ENCODE results near the gene MEF2C. TPM values are rescaled to one million over a fixed set of nuclear protein-coding genes. Genes with fewer than 3 reads are reported as not detected.

The MEF2C gene
- total RNA-seq, 1 experiment from 2014 or later, result 13.0 TPM

DNA sequence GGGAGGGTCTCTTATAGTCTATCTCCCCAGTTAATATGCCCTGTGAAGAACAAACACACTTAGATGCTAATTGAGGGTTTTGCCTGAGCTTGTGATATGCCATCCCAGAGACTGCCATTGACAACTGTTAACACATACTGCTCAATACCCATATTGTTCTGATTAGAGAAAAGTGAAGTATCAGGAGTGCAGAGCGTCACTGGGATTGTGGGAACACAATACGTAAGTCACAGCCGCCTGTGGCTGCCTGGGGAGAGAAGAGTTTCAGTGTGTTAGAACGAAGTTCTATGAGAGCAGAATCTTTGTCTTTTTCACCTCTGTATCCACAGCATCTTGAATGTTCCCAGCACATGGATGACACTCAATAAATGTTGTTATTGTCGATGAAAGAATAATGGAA, 110.2 kb downstream of the MEF2C start:
- Histone ChIP-seq H3K79me2 (ENCODE audit: insufficient read depth, low read length) (no peaks in the 10 kb centered on the region), H3K9ac (ENCODE audit: low read length) (no peak overlapping the region), H3K9me2 (ENCODE audit: insufficient read depth) (no peaks in the 10 kb centered on the region), H3K36me3 (ENCODE audit: control insufficient read depth in 1 of 2, insufficient read depth in 2 of 2, low read length in 2 of 2) (no peaks in the 10 kb centered on the region), H4K20me1 (ENCODE audit: insufficient read depth) (no peaks in the 10 kb centered on the region), H3K4me1 (ENCODE audit: control insufficient read depth in 1 of 2, insufficient read depth in 2 of 2, low read length in 2 of 2) (no peaks in the 10 kb centered on the region), H3K4me2 (ENCODE audit: low read length) (no peak overlapping the region), H3K4me3 (replicated peaks in 1 of 2; ENCODE audit: low read depth in 1 of 2, low read length in 2 of 2) (no peak overlapping the region), H3K27ac (ENCODE audit: low read depth, low read length) (no peak overlapping the region), H3K9me3 (ENCODE audit: control insufficient read depth in 1 of 2, insufficient read depth in 1 of 2, low read depth in 1 of 2, low read length in 2 of 2) (no peaks in the 10 kb centered on the region), H3K27me3 (ENCODE audit: insufficient read depth, low read length) (no peaks in the 10 kb centered on the region), H2AFZ (ENCODE audit: low read depth, low read length, poor library complexity, severe bottlenecking) (no peak overlapping the region)
- POLR2A ChIA-PET, result no interaction called here
- CTCF ChIA-PET, result no interaction called here
- TF ChIP-seq YY1 (IDR thresholded peaks at IDR 0.05; ENCODE audit: extremely low read depth, insufficient replicate concordance, low read depth, low read length), result no peak
- no peak for TF ChIP-seq ZFX (IDR thresholded peaks at IDR 0.05)
- no peak for TF ChIP-seq EZH2 (IDR thresholded peaks at IDR 0.05)
- no peak for TF ChIP-seq POLR2AphosphoS5 (IDR thresholded peaks at IDR 0.05; ENCODE audit: low read depth, low read length)
- TF ChIP-seq, protein P1, sequence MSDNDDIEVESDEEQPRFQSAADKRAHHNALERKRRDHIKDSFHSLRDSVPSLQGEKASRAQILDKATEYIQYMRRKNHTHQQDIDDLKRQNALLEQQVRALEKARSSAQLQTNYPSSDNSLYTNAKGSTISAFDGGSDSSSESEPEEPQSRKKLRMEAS (IDR thresholded peaks at IDR 0.05), result no peak
- no peak for TF ChIP-seq ELF1 (IDR thresholded peaks at IDR 0.05; ENCODE audit: borderline replicate concordance, low read depth)
- TF ChIP-seq FOSL1 (IDR thresholded peaks at IDR 0.05; ENCODE audit: low read depth), result no peak
- no TSS peak for BruUV-seq (replicated peaks)
- DNase-seq (ENCODE audit: low read depth, low spot score), result no peak
- intact Hi-C loops (cut with micrococcal nuclease), result no loop called here
- ATAC-seq, result no peak
- RAD21 ChIA-PET (ENCODE audit: low non-redundant PET in 1 of 2, low total read pairs in 2 of 2, uncharacterized antibody in 2 of 2, unreplicated experiment in 2 of 2), result no interaction called here

DNA sequence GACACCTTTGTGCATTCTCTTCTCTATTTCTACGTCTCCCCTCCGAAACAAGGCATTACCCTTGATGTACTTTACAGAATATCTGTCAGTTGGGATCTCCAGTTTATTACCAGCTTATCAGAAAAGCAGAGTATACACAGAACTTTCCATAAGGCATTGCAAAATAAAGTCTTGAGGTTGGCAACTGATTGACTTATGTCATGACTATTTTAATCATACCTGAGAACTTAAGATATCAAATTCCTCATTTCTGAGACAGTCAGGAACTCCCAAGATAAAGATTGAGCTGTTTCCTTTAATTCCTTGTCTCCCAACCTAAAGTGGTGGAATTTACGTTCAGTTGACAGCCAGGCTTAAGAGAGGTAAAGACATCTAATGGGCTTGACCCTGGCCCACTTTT, 110.9 kb downstream of the MEF2C start:
- TF ChIP-seq EZH2 (IDR thresholded peaks at IDR 0.05) (no peak), EGR1 (IDR thresholded peaks at IDR 0.05; ENCODE audit: low read depth) (no peak), POLR2A (IDR thresholded peaks at IDR 0.05; ENCODE audit: borderline replicate concordance, extremely low read depth, insufficient read depth, insufficient read length) (no peak), ZNF274 (IDR thresholded peaks at IDR 0.05; ENCODE audit: low read depth, low read length) (no peak), SP1 (IDR thresholded peaks at IDR 0.05; ENCODE audit: low read depth) (no peak), SRF (IDR thresholded peaks at IDR 0.05; ENCODE audit: low read depth) (no peak), EZH2phosphoT487 (IDR thresholded peaks at IDR 0.05; ENCODE audit: borderline replicate concordance) (no peak), RAD21 (IDR thresholded peaks at IDR 0.05; ENCODE audit: low read depth) (no peak), YY1 (IDR thresholded peaks at IDR 0.05; ENCODE audit: extremely low read depth, insufficient replicate concordance, low read depth, low read length) (no peak), JUND (IDR thresholded peaks at IDR 0.05) (no peak), CEBPB (IDR thresholded peaks at IDR 0.05; ENCODE audit: low read depth) (no peak), POLR2AphosphoS5 (IDR thresholded peaks at IDR 0.05; ENCODE audit: low read depth, low read length) (no peak)
- TF ChIP-seq, protein P2, sequence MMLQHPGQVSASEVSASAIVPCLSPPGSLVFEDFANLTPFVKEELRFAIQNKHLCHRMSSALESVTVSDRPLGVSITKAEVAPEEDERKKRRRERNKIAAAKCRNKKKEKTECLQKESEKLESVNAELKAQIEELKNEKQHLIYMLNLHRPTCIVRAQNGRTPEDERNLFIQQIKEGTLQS (IDR thresholded peaks at IDR 0.05), result no peak
- TF ChIP-seq, protein P3, sequence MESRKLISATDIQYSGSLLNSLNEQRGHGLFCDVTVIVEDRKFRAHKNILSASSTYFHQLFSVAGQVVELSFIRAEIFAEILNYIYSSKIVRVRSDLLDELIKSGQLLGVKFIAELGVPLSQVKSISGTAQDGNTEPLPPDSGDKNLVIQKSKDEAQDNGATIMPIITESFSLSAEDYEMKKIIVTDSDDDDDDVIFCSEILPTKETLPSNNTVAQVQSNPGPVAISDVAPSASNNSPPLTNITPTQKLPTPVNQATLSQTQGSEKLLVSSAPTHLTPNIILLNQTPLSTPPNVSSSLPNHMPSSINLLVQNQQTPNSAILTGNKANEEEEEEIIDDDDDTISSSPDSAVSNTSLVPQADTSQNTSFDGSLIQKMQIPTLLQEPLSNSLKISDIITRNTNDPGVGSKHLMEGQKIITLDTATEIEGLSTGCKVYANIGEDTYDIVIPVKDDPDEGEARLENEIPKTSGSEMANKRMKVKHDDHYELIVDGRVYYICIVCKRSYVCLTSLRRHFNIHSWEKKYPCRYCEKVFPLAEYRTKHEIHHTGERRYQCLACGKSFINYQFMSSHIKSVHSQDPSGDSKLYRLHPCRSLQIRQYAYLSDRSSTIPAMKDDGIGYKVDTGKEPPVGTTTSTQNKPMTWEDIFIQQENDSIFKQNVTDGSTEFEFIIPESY (IDR thresholded peaks at IDR 0.05; ENCODE audit: extremely low read depth, insufficient replicate concordance, low read length), result no peak
- CTCF ChIA-PET, result no interaction called here
- H3K4me1 ChIP-seq (ENCODE audit: control insufficient read depth in 1 of 2, insufficient read depth in 2 of 2, low read length in 2 of 2), result no peaks in the 10 kb centered on the region
- H3K9me2 ChIP-seq (ENCODE audit: insufficient read depth), result no peaks in the 10 kb centered on the region
- ATAC-seq (no peak), DNase-seq (ENCODE audit: low read depth, low spot score) (no peak)
- POLR2A ChIA-PET, result no interaction called here
- no peak overlapping the region for H2AFZ ChIP-seq (ENCODE audit: low read depth, low read length, poor library complexity, severe bottlenecking)
- no peak overlapping the region for H3K27ac ChIP-seq (ENCODE audit: low read depth, low read length)
- no peaks in the 10 kb centered on the region for H4K20me1 ChIP-seq (ENCODE audit: insufficient read depth)
- H3K4me3 ChIP-seq (replicated peaks in 1 of 2; ENCODE audit: low read depth in 1 of 2, low read length in 2 of 2), result no peak overlapping the region
- no peak overlapping the region for H3K9ac ChIP-seq (ENCODE audit: low read length)
- H3K79me2 ChIP-seq (ENCODE audit: insufficient read depth, low read length), result no peaks in the 10 kb centered on the region
- H3K27me3 ChIP-seq (ENCODE audit: insufficient read depth, low read length), result no peaks in the 10 kb centered on the region
- BruUV-seq (replicated peaks), result no TSS peak
- H3K36me3 ChIP-seq (ENCODE audit: control insufficient read depth in 1 of 2, insufficient read depth in 2 of 2, low read length in 2 of 2), result no peaks in the 10 kb centered on the region
- RAD21 ChIA-PET (ENCODE audit: low non-redundant PET in 1 of 2, low total read pairs in 2 of 2, uncharacterized antibody in 2 of 2, unreplicated experiment in 2 of 2), result no interaction called here
- no peak overlapping the region for H3K4me2 ChIP-seq (ENCODE audit: low read length)
- intact Hi-C loops (cut with micrococcal nuclease), result no loop called here
- H3K9me3 ChIP-seq (ENCODE audit: control insufficient read depth in 1 of 2, insufficient read depth in 1 of 2, low read depth in 1 of 2, low read length in 2 of 2), result no peaks in the 10 kb centered on the region
